DLD1 (cell line): ENCODE data around the gene KLHL21.

ENCODE experiments used
- in situ Hi-C: cut with HindIII; loops from 2 replicates; pipeline ENCODE4 v1.10.0; 2017; ENCODE audit warnings: low sequenced_read_pairs

The KLHL21 gene

DNA sequence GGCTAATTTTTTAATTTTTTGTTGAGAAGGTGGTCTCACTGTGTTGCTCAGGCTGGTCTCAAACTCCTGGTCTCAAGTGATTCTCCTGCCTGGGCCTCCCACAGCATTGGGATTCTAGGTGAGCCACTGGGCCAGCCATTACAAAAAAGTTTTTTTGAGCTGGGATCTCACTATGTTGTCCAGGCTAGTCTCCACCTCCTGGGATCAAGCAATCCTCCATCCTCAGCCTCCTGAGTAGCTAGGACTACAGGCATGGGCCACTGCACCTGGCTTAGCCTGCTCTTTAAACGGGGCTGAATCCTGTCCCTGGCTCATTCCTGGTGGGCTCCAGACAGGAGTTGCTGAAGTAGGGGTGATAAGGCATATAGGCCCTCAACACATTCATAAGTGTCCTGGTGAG lies 45.1 kb downstream of the KLHL21 start:
- in situ Hi-C loops = no loop called here

DNA sequence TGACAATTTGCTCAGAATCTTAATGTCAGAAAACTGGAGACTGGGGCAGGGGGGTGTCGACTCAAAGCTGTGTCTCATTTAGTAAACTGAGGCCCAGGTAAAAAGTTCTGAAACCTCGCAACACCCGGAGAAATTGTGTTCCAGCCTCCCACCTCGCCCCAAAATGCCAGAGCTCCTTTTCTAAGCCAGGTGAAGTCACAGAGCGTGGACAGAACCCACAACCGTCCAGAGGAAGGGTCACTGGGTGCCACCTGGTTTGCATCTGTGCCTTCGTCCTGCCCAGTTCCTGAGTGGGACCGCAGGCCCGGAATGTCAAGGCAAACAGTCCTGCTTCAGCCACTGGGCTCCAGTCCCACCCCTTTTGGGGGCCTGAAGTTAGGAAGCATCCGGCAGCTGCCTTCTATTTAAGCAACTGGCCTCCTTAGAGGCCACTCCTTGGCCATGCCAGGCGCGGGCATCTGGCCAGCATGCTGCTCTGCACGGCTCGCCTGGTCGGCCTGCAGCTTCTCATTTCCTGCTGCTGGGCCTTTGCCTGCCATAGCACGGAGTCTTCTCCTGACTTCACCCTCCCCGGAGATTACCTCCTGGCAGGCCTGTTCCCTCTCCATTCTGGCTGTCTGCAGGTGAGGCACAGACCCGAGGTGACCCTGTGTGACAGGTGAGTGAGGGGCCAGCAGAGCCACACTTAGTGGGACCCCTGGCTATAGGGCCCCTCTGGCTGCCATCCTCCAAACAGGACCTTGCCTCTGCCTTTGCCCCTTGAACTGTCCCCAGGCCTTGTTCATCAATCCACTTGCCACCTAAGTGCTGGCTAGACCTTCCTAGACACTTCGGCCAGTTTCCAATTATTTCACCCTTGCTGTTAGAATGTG lies 47.5 kb downstream of the KLHL21 start, which contains the start of gene TAS1R1:
Gene TAS1R1, plus strand, starts transcription at position 401 of the 872 bp plus-strand sequence. Its CDS starts 67 bp downstream, at position 468.
- in situ Hi-C loops = no loop called here

DNA sequence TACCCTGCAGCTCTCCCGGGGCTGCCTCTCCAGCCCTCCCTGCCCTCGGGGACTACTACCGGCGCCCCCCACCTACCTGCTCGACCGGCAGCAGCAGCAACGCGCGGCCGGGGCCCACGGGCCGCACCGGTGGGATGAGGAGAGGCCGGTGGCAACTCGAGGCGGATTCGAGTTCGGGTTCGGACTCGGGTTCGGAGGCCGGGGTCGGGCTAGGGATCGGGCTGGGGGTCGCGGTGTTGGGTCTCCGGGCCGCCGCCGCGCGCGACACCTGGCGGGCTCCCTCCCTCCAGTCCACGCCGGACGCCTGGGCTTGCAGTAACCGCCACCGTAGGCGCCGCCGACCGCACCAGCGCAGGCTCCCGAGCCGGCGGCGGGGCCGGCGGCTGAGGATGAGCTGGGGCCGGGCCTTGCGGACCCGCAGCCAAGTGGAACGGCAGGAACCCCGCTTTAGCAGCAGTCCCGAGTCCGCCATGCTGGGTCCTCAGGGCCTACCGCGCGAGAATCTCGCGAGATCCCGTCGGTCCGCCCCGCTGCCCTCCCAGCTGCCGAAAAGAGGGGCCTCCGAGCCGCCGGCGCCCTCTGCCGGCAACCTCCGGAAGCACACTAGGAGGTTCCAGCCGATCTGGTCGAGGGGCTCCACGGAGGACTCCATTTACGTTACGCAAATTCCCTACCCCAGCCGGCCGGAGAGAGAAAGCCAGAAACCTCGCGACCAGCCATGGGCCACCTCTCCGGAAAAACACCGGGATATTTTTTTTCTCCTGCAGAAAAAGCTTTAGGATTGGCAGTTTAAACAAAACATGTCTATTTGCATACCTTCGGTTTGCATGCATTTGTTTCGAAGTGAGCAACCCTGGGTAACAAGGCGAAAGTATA lies 48.4 kb downstream of the KLHL21 start, which contains the start of gene NOL9:
Gene NOL9, minus strand, starts transcription at position 483 of the 876 bp plus-strand sequence. Its CDS starts 11 bp downstream, at position 472.
- in situ Hi-C loops = no loop called here

DNA sequence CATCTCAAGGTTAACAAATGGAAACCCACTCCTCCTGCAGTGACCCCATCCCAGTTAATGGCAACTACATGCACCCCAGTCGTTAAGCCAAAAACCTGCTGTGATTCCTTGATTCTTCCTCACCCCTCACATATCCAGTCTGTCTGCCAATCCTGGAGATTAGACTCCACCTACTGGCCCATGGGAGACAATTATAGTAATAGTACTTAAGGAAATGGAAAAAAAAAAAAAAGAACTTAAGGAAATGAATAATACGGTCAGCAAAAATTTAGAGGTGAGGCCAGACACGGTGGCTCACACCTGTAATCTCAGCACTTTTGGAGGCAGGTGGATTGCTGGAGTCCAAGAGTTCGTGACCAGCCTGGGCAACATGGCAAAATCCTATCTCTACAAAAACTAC lies 55.4 kb downstream of the KLHL21 start:
- in situ Hi-C loops = no loop called here

DNA sequence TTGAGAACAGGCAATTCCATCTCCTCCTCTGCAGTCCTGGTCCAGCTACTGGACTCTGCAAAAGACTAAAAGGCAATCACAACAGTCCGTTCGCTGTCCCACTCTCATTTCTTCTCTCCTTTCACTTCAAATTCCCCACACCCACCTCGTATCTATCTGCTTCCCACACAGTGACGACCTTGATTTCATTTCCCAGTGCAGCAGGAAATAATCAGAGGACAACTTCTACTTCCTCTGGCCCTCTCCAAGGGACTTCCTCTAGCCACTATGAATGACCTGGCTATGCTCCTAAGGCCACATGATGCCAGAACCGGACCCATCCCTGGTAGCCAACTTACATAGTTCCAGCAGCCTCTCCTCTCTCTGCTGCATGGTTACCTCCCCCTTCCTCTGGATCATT lies 56.3 kb downstream of the KLHL21 start:
- in situ Hi-C loops = no loop called here

DNA sequence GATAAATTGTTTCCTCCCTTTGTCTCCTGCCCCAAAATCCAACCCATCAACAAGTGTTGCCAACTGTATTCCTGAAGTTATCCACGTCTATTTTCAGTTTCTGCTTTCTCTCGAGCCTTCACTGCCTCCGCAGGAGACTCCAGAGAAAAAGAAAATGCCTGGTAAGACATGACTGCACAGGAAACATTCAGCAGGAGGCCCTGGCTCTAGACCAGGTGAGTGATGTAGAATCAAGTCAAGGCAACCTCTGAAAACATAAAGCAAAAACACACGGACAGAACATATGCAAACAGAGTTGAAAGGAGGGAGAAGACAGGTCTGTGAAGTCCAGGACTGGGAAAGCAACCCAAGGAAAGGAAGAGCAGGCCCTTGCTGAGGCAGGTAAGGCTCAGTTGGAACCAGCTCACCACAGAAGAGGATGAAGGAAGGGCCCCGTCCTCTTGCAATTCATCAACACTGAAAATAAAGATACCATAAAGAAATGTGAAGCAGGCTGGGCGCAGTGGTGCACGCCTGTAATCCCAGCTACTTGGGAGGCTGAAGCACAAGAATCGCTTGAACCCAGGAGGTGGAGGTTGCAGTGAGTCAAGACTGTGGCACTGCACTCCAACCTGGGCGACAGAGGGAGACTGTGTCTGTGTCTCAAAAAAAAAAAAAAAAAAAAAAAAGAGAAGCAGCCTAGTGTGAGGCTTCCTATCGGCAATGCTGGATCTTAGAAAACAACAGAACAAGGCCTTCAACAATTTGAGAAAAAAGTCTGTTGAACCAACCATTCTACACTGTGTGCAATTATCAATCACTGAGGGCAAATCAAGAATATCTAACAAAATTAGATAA lies 57.2 kb downstream of the KLHL21 start:
- in situ Hi-C loops = no loop called here

DNA sequence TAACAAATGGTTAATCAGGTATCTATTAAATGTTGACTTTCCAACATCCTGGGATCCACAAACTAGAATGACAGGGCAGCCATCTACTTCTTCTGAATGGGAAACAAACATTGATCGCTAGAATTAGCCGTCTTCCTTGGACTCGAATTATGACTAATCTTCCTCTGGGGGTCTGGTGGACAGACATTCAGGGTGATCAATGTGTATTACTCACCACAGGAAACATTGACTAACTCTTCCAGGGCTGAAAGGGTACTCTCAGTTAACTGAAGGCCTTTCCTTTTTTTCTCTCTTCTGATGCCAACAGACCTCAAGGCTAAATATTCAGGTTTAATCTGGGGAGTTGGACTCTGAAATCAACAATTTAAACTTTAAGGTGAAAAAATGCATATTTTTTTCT lies 57.8 kb downstream of the KLHL21 start:
- in situ Hi-C loops = no loop called here
